NCI-H446 (cell line): ENCODE data around the gene CEBPA.
"Not testable (repeated sequence)": the region's sequence is repeated elsewhere in the genome, so short reads cannot be mapped to it uniquely, and the experiment has no call there.

Experiments
- DNase-seq, 2 experiments: peaks; one replicate each; lab custom pipeline; 2025; lab: John Stamatoyannopoulos, UW

Gene CEBPA

GRCh38 chr19:33300894-33301143 is 1.5 kb downstream of the CEBPA start:
- DNase-seq: no peak

DNA sequence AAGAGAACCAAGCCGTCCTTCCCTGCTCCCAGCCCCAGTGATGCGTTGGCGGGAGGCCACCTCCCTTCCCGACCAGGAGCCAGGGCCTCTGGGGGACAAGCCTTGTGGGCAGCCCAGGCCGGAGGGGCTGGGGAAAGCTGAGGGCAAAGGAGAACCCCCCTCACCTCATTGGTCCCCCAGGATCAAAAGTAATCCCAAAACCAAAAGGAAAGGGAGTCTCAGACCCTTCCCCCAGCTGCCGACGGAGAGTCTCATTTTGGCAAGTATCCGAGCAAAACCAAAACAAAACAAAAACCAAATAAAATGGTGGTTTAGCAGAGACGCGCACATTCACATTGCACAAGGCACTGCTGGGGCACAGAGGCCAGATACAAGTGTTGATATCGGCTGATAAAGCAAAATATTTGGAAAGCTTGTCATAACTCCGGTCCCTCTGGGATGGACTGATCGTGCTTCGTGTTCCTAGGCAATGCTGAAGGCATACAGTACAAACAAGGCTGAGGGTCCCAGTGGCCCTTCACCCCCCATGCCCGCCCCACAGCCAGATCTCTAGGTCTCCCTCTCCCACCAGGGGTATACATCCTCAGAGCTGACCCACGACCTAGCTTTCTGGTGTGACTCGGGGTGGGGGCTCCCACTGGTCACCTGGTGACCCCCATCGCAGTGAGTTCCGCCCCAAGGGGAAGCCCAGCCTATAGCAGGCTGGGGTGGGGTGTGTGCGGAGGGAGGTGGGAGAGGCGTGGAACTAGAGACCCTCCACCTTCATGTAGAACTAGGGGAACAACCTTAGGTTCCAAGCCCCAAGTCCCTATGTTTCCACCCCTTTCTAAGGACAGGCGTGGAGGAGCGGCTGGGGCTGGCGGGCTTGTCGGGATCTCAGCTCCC is 2.1 kb downstream of the CEBPA start:
- DNase-seq: no peak

- no peak for DNase-seq
Measured at GRCh38 chr19:33299051-33299688, 3.2 kb downstream of the CEBPA start.

DNA sequence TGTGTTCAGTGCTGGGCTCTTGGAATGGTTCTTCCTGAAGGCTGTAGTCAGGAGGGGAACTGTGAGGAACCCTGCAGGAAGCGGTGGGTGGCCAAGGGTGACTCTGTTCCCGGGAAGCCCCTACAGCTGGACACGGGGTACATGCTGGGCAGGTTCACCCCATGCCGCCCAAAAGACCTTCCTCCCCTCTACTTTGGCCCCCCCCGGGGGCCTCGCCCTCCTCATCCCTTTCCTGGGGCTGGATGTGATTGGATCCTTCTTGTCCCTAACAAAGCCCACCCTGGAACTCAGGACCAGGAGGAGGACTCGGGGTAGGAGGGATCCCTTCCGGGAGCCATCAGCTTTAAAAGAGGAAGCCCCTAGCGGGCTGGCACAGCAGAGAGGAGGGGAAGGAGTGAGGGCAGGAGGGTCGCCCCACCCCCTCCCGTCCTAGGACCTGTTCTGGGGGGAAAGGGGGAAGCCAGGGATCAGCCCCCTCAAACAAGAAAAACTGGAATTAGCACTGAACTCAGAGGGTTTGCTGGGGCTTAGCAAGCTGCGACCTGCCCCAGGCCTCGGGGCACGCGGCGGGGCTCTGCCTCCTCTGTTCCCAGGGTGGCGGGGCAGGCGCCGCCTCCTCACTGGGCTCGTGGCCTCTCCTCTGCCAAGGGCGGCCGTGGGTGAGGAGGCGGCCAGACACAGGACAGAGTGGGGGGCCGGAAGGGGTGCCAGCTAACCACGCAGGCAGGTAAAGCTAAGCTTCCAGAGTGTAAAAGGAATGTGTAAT is 4.0 kb downstream of the CEBPA start:
- DNase-seq: no peak

- DNase-seq: no peak
Measured at GRCh38 chr19:33297401-33298145, 4.8 kb downstream of the CEBPA start.

DNA sequence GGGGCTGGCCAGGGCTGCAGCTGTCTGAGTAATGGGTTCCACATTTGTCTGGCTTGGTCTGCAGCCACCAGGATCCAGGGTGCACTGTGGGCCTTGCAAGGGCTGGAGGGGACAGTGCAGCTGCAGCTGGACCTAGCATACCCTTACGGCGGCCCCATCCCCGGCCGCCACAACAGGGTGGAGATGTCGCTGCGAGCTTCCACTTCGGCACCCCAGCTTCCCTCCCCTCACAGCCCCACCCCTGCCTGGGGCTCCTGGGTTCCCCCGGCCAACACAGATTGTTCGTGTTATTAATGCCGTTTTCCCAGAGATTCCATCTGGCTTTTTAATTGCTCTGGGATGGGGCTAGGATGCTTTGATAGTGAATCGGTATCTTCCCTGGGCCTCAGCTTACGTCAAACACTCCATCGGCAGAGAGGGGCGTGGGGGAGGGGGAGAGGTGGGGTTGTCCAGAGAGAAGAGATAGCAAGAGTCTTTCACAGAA is 5.8 kb downstream of the CEBPA start:
- no peak for DNase-seq

- no peak for DNase-seq
Measured at GRCh38 chr19:33295621-33296487, 6.5 kb downstream of the CEBPA start.

GRCh38 chr19:33295046-33295445 is 7.3 kb downstream of the CEBPA start:
- not testable (repeated sequence) for DNase-seq

DNA sequence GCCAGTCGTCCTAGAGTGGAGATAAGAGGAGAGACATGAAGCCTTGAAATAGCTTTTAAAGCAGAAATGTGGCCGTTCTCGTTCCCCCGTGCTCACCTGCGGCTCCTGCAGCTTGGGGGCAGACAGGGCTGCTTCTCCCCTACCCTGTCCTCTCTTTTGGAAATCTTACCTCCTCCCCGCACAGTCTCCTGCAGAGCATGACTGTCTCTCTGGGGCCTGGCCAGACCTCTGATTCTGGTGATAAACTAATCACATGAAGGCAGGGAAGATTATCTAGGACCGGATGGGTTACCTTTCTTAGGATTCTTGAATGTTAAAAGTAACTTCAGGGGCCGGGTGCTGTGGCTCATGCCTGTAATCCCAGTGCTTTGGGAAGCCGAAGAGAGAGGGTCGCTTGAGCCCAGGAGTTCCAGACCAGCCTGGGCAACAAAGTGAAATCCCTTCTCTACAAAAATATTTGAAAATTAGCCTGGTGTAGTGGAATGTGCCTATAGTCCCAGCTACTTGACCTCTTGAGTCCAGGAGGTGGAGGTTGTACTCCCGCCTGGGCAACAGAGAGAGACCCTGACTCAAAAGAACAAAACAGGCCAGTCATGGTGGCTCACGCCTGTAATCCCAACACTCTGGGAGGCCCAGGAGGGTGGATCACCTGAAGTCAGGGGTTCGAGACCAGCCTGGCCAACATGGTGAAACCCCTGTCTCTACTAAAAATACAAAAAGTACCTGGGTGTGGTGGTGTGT is 8.1 kb downstream of the CEBPA start:
- no peak for DNase-seq

DNA sequence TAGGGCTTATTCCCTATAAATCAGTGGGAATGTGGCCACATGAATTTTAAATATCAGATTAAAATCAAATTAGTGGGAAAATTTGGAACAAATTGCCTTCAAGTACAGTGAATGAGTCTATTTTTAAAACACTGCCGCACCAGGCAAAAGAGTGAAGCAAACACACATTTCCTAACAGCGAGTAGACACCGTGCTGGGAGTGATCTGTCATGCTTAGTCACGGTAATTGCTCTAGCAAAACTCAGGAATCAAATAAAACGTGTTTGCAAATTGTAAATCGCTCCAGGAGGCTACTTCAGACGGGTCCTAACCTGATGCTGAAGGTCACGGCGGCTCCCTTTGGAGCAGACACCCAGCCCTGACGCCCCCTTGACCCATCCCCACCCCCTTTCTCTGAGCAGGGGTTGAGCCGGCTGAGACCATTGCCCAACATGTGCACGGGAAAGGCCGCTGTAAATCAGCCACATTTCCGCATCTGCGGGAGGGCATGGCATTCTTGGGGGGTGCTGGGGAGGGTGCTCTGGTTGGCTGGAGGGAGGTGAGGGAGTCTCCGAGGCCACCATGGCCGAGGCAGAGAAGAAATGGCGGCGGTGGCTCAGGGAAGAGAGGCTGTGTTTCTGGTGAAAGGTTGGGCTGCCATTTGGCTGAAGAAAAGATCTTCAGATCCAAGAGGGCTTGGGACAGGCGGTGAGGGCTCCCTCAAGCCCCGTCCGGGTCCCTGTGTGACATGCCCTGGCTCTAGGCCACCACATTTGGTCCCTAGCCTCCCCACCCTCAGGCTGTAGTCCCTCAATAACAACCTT is 8.9 kb downstream of the CEBPA start:
- no peak for DNase-seq

- no peak for DNase-seq
Measured at GRCh38 chr19:33292595-33293254, 9.6 kb downstream of the CEBPA start.

DNA sequence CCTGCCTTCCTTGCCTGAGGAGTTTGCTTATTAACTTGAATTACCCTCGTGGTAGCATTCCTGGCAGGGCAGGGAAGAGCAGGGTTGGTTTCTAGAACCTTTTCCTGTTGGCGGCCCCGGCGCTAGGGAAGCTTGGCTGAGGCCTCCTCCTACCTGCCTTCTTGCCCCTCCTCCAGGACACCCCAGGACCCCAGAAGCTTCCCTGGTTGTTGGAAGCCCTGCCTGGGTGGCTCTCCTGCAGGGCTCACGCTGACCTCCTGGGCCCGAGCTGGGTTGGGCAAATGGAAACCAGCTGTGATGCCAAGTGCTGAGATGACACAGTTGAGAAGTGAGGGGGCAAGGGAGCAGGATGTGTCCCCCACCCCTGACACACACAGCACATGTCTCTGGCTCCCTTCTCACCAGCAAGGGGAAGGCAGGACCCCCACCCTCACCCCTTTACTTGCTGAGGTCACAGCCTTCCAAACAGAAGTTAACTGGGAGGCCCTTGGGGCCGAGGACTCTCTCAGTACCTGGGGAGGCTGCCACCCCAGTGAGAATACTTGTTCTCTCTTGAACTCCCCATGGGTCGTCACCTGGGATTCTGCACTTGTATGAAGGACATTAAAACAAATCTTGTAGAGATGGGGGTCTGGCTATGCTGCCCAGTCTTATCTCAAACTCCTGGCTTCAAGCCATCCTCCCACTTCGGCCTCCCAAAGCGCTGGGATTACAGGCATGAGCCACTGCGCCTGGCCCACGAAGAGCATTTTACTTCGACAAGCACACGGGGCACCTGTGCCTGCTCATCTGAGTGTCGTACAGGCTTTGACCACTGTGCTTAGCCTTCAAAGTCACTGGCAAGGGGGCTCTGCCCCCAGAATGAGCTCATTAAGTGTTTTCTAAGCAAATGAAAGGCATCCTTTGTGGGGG is 10.5 kb downstream of the CEBPA start:
- no peak for DNase-seq

GRCh38 chr19:33290956-33291622 is 11.2 kb downstream of the CEBPA start:
- DNase-seq: no peak

GRCh38 chr19:33290082-33290815 is 12.1 kb downstream of the CEBPA start:
- DNase-seq: no peak

- DNase-seq: no peak
Measured at GRCh38 chr19:33289261-33289660, 13.1 kb downstream of the CEBPA start.

GRCh38 chr19:33288666-33289065 is 13.7 kb downstream of the CEBPA start:
- DNase-seq: no peak

DNA sequence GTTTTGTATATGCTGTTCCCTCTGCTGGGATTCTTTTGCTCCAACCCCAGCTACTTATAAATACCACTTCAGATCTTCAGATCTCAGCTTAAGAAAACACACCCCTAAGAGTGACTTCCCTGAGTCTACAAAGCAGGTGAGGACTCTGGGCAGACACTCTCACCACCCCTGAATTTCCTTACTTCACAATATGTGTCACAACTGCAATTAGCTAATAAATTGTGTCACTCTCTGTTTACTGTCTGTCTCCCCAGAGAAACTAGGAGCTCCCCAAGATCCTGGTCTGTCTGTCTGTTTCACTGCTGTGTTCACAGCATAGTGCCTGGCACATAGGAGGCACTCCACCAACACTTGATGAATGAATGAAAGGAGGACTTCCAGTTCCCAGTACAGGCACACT is 14.4 kb downstream of the CEBPA start:
- no peak for DNase-seq
